ENCODE measurements around the gene STPG2. TPM values are rescaled to one million over a fixed set of nuclear protein-coding genes. Genes with fewer than 3 reads are reported as not detected.

STPG2 gene
- total RNA-seq, 2 donors from 2014 or later, result not detected

DNA sequence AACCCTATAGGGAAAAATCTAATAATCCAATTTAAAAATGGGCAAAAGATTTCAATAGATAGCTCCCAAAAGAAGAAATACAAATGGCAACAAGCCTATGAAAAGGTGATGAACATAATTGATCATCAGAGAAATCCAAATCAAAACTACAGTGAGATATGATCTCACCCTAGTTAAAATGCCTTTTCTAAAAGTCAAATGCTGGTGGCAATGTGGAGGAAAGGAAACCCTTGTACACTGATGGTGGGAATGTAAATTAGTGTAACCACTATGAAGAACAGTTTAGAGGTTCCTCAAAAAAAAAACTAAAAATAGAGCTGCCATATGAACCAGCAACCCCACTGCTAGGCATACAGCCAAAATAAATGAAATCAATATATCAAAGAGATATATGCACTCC lies 44.5 kb downstream of the STPG2 start:
- DNase-seq (ENCODE audit: low spot score) (no peak), ATAC-seq (ENCODE audit: insufficient number of reproducible peaks, low FRiP score, low read depth) (no peak)
- no peaks in the 10 kb centered on the region for H3K27me3 ChIP-seq (replicated peaks; ENCODE audit: insufficient read depth)
- H3K4me1 ChIP-seq (ENCODE audit: control insufficient read depth in 1 of 2, low read depth in 2 of 2), result no peaks in the 10 kb centered on the region
- H3K4me3 ChIP-seq, result no peak overlapping the region
- no peaks in the 10 kb centered on the region for H3K36me3 ChIP-seq
- no peak overlapping the region for H3K27ac ChIP-seq
- TF ChIP-seq, protein P1, sequence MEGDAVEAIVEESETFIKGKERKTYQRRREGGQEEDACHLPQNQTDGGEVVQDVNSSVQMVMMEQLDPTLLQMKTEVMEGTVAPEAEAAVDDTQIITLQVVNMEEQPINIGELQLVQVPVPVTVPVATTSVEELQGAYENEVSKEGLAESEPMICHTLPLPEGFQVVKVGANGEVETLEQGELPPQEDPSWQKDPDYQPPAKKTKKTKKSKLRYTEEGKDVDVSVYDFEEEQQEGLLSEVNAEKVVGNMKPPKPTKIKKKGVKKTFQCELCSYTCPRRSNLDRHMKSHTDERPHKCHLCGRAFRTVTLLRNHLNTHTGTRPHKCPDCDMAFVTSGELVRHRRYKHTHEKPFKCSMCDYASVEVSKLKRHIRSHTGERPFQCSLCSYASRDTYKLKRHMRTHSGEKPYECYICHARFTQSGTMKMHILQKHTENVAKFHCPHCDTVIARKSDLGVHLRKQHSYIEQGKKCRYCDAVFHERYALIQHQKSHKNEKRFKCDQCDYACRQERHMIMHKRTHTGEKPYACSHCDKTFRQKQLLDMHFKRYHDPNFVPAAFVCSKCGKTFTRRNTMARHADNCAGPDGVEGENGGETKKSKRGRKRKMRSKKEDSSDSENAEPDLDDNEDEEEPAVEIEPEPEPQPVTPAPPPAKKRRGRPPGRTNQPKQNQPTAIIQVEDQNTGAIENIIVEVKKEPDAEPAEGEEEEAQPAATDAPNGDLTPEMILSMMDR (IDR thresholded peaks at IDR 0.05), result no peak
- no peaks in the 10 kb centered on the region for H3K9me3 ChIP-seq

DNA sequence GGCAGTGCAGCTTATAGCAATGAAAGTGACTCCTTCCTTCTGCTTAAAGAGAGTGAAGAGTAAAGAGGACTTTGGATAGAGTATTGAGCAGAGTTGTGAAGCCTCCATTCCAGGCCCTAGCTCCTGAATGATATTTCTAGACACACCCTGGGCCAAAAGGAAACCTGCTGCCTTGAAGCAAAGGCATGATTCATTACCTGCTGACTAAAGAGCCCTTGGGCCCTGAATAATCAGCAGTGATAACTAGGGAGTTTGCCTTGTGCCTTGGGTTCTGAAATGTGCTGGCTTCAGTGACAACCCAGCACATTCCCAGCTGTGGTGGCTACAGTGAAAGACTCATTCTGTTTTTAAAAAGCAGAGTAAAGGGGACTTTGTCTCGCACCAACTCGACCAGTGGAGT lies 49.2 kb downstream of the STPG2 start:
- Histone ChIP-seq H3K36me3 (no peaks in the 10 kb centered on the region), H3K4me3 (no peak overlapping the region), H3K27ac (no peak overlapping the region), H3K9me3 (no peaks in the 10 kb centered on the region), H3K27me3 (replicated peaks; ENCODE audit: insufficient read depth) (no peaks in the 10 kb centered on the region), H3K4me1 (ENCODE audit: control insufficient read depth in 1 of 2, low read depth in 2 of 2) (no peaks in the 10 kb centered on the region)
- TF ChIP-seq, protein P1 (IDR thresholded peaks at IDR 0.05), result no peak
- DNase-seq (ENCODE audit: low spot score), result no peak
- no peak for ATAC-seq (ENCODE audit: insufficient number of reproducible peaks, low FRiP score, low read depth)

DNA sequence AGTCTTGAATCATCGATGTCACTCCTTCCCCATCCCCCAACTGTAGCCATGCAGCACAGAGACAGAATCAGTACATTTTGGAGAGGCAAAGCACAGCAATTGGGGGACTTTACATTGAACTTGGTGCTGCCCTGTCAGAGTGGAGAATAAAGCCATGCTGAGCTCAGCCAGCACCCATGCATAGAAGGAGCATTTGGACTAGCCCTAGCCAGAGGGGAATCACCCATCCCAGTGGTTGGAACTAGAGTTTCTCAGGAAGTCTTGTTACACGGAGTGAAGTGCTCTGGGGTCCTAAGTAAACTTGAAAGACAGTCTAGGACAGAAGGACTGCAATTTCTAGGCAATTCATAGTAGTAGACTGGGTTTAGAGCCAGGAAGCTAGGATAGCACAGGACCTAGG lies 49.6 kb downstream of the STPG2 start:
- Histone ChIP-seq H3K9me3 (no peaks in the 10 kb centered on the region), H3K4me1 (ENCODE audit: control insufficient read depth in 1 of 2, low read depth in 2 of 2) (no peaks in the 10 kb centered on the region), H3K27ac (no peak overlapping the region), H3K27me3 (replicated peaks; ENCODE audit: insufficient read depth) (no peaks in the 10 kb centered on the region), H3K36me3 (no peaks in the 10 kb centered on the region), H3K4me3 (no peak overlapping the region)
- TF ChIP-seq, protein P1 (IDR thresholded peaks at IDR 0.05), result no peak
- DNase-seq (ENCODE audit: low spot score) (no peak), ATAC-seq (ENCODE audit: insufficient number of reproducible peaks, low FRiP score, low read depth) (no peak)

DNA sequence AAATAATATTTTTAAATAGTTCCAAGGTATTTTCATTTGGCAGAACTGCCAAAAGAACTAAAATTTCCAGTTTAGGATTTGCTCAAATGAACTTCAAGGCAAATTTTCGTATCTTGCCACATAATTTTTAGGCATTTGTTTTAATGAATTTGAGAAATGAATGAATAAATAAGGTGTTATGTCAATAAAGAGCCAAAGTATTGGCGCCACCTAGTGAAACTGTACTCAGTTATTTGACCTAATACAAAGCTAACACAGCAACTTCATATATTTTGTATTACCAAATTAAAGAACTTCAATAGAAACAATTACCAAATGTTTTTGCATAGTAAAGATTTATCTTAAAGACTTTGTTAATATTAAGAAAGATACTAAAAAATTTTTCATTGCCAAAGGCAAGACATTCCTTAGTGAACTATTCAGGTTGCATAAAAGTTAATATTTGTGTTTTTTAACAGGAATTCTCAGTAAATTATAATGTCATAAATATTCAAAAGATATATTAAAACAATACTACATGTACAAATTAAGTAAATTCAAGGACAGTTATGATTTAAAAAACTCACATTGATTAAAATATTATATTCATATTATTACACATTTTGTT lies 50.3 kb downstream of the STPG2 start:
- no peak for ATAC-seq (ENCODE audit: insufficient number of reproducible peaks, low FRiP score, low read depth)
- TF ChIP-seq, protein P1 (IDR thresholded peaks at IDR 0.05), result no peak
- no peak overlapping the region for H3K27ac ChIP-seq
- H3K4me3 ChIP-seq, result no peak overlapping the region
- H3K4me1 ChIP-seq (ENCODE audit: control insufficient read depth in 1 of 2, low read depth in 2 of 2), result no peaks in the 10 kb centered on the region
- no peaks in the 10 kb centered on the region for H3K27me3 ChIP-seq (replicated peaks; ENCODE audit: insufficient read depth)
- DNase-seq (ENCODE audit: low spot score), result no peak
- H3K9me3 ChIP-seq, result no peaks in the 10 kb centered on the region
- no peaks in the 10 kb centered on the region for H3K36me3 ChIP-seq

DNA sequence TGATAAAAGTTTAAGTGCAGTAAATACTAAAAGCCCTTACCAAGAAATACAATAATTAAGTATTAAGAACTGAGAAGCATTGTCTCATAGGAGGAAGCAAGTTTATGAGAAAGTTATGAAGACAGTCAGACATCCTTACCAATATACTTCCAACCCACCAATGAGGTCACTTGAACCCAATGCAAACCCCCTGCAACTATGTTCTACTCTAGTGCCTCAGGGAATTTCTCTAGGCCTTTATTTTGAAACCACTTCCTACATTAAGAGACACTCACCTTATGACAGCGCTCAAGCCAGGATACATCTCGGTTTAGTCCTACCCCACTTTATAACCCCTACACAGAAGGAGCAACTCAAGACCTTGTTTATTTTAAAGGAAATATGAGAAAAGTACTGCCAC lies 61.3 kb downstream of the STPG2 start:
- ATAC-seq (ENCODE audit: insufficient number of reproducible peaks, low FRiP score, low read depth) (no peak), DNase-seq (ENCODE audit: low spot score) (no peak)
- H3K4me1 ChIP-seq (ENCODE audit: control insufficient read depth in 1 of 2, low read depth in 2 of 2), result no peaks in the 10 kb centered on the region
- H3K27me3 ChIP-seq (replicated peaks; ENCODE audit: insufficient read depth), result no peaks in the 10 kb centered on the region
- no peak overlapping the region for H3K27ac ChIP-seq
- no peaks in the 10 kb centered on the region for H3K9me3 ChIP-seq
- TF ChIP-seq, protein P1 (IDR thresholded peaks at IDR 0.05), result no peak
- H3K4me3 ChIP-seq, result no peak overlapping the region
- H3K36me3 ChIP-seq, result no peaks in the 10 kb centered on the region

Measured in thoracic aorta (tissue), 2 donors.